Large intestine (tissue), 12 donors: ENCODE data around the gene NUTM2G. TPM values are rescaled to one million over a fixed set of nuclear protein-coding genes. Genes with fewer than 3 reads are reported as not detected.
"Not testable (repeated sequence)": the region's sequence is repeated elsewhere in the genome, so short reads cannot be mapped to it uniquely, and the experiment has no call there.

Experiments
- DNase-seq, 2 donors: peaks; one replicate each; pipeline versions ENCODE4 v3.0.0 to v3.0.0-alpha.2; 2013
- H3K27ac ChIP-seq: one replicate; pipeline ENCODE4 v1.5.1; 2013; ENCODE audit warnings: low read length
- H3K27me3 ChIP-seq: 2 replicates; pipeline ENCODE4 v1.6.1; 2013; ENCODE audit warnings: low read length; ENCODE audit not compliant: control insufficient read depth, insufficient read depth
- H3K36me3 ChIP-seq: 2 replicates; pipeline ENCODE4 v1.6.1; 2013; ENCODE audit warnings: low read length; ENCODE audit not compliant: control insufficient read depth, insufficient read depth
- H3K4me1 ChIP-seq: one replicate; pipeline ENCODE4 v1.6.1; 2013; ENCODE audit warnings: low read length; ENCODE audit not compliant: control insufficient read depth, insufficient read depth
- H3K4me3 ChIP-seq: one replicate; pipeline ENCODE4 v1.5.1; 2013; ENCODE audit warnings: low read length
- H3K9me3 ChIP-seq: one replicate; pipeline ENCODE4 v1.6.1; 2013; ENCODE audit warnings: mild to moderate bottlenecking, low read depth, low read length, moderate library complexity; ENCODE audit not compliant: control insufficient read depth
- WGBS: methylation state at CpG from one replicate; pipeline ENCODE4 v1.1.5; 2013; ENCODE audit warnings: low lambda C conversion rate; ENCODE audit not compliant: insufficient coverage; 5-methylcytosine and 5-hydroxymethylcytosine counted together
- long read RNA-seq, 11 donors: transcript quantifications; one replicate each; lab custom pipeline, GENCODE V29; 2026
- polyA plus RNA-seq: library from polyadenylated mRNA; unstranded; fragments of 120-200 nt; gene quantifications from one replicate; pipeline ENCODE4 v1.2.1, GENCODE V29; 2013

Gene NUTM2G
- 0.88 TPM for polyA plus RNA-seq
- long read RNA-seq, donor 1 = 0 reads
- long read RNA-seq, donor 2 = 0 reads
- long read RNA-seq, donor 3 = 0 reads
- long read RNA-seq, donor 4 = 0 reads
- long read RNA-seq, donor 5 = 0 reads
- long read RNA-seq, donor 6 = 0 reads
- long read RNA-seq, donor 7 = 0 reads
- long read RNA-seq, donor 8, partial matches to known transcripts = 9 of 9 reads
- long read RNA-seq, donor 8, other reads (novel, unspliced or antisense) = 0 of 9 reads
- long read RNA-seq, donor 9 = 0 reads
- long read RNA-seq, donor 10, partial matches to known transcripts = 5 of 5 reads
- long read RNA-seq, donor 10, other reads (novel, unspliced or antisense) = 0 of 5 reads
- long read RNA-seq, donor 11, partial matches to known transcripts = 20 of 61 reads
- long read RNA-seq, donor 11, other reads (novel, unspliced or antisense) = 41 of 61 reads

- not testable (repeated sequence) for H3K27me3 ChIP-seq, H3K4me1 ChIP-seq, DNase-seq, H3K9me3 ChIP-seq, H3K4me3 ChIP-seq, H3K27ac ChIP-seq, H3K36me3 ChIP-seq
- WGBS = no CpG with 5 or more reads among the region's 3 CpGs
Observed at GRCh38 chr9:96928543-96928942, at the start of gene NUTM2G. TSS of gene NUTM2G (plus strand) at chr9:96928843. CDS start at chr9:96929025, 182 bp downstream.

- H3K36me3 ChIP-seq = no peaks in the 10 kb centered on the region
- no peaks in the 10 kb centered on the region for H3K4me1 ChIP-seq
- H3K9me3 ChIP-seq = peaks cover 3% of the 10 kb centered on the region
- H3K4me3 ChIP-seq = no peak overlapping the region
- no CpG with 5 or more reads among the region's 1 CpG for WGBS
- H3K27ac ChIP-seq = no peak overlapping the region
- no peak for DNase-seq
- peaks cover 5% of the 10 kb centered on the region for H3K27me3 ChIP-seq
Observed at GRCh38 chr9:96883922-96884321, 44.7 kb upstream of the NUTM2G start.

GRCh38 chr9:96884443-96884842 is 44.2 kb upstream of the NUTM2G start:
- no CpG with 5 or more reads among the region's 2 CpGs for WGBS

GRCh38 chr9:96885424-96885823 is 43.2 kb upstream of the NUTM2G start:
- Histone ChIP-seq H3K27ac (no peak overlapping the region), H3K4me3 (no peak overlapping the region), H3K36me3 (peaks cover 3% of the 10 kb centered on the region), H3K27me3 (no peaks in the 10 kb centered on the region), H3K9me3 (peaks cover 3% of the 10 kb centered on the region), H3K4me1 (no peaks in the 10 kb centered on the region)
- DNase-seq = no peak

More at GRCh38 chr9:96884443-96884842, 44.2 kb upstream of the NUTM2G start:
- Histone ChIP-seq H3K27me3 (peaks cover 1% of the 10 kb centered on the region), H3K4me3 (no peak overlapping the region), H3K36me3 (no peaks in the 10 kb centered on the region), H3K27ac (no peak overlapping the region), H3K4me1 (no peaks in the 10 kb centered on the region), H3K9me3 (peaks cover 3% of the 10 kb centered on the region)
- no peak for DNase-seq

GRCh38 chr9:96888591-96888990 is 40.1 kb upstream of the NUTM2G start:
- Histone ChIP-seq H3K4me3 (no peak overlapping the region), H3K27me3 (no peaks in the 10 kb centered on the region), H3K27ac (no peak overlapping the region), H3K36me3 (peaks cover 8% of the 10 kb centered on the region), H3K4me1 (no peaks in the 10 kb centered on the region), H3K9me3 (peaks cover 3% of the 10 kb centered on the region)
- WGBS = no CpG with 5 or more reads among the region's 4 CpGs
- DNase-seq = no peak

- no peak overlapping the region for H3K4me3 ChIP-seq
- H3K9me3 ChIP-seq = no peaks in the 10 kb centered on the region
- H3K36me3 ChIP-seq = peaks cover 27% of the 10 kb centered on the region
- no peaks in the 10 kb centered on the region for H3K27me3 ChIP-seq
- H3K4me1 ChIP-seq = no peaks in the 10 kb centered on the region
- no peak overlapping the region for H3K27ac ChIP-seq
- no CpG with 5 or more reads among the region's 7 CpGs for WGBS
- DNase-seq = no peak
Observed at GRCh38 chr9:96892131-96892530, 36.5 kb upstream of the NUTM2G start.

- not testable (repeated sequence) for H3K9me3 ChIP-seq, H3K4me3 ChIP-seq, H3K27me3 ChIP-seq, H3K27ac ChIP-seq, DNase-seq, H3K4me1 ChIP-seq
- H3K36me3 ChIP-seq = peaks cover 17% of the 10 kb centered on the region
- no CpG with 5 or more reads among the region's 2 CpGs for WGBS
Observed at GRCh38 chr9:96900010-96900409, 28.6 kb upstream of the NUTM2G start.

GRCh38 chr9:96904947-96905722 is 23.5 kb upstream of the NUTM2G start:
- not testable (repeated sequence) for H3K9me3 ChIP-seq, H3K27ac ChIP-seq, H3K27me3 ChIP-seq, H3K4me1 ChIP-seq, DNase-seq, H3K36me3 ChIP-seq, H3K4me3 ChIP-seq
- WGBS = no CpG with 5 or more reads among the region's 5 CpGs

GRCh38 chr9:96908479-96908878 is 20.2 kb upstream of the NUTM2G start:
- not testable (repeated sequence) for H3K9me3 ChIP-seq, H3K4me3 ChIP-seq, H3K27ac ChIP-seq, DNase-seq, H3K36me3 ChIP-seq, H3K27me3 ChIP-seq, H3K4me1 ChIP-seq
- WGBS = no CpG with 5 or more reads among the region's 3 CpGs

- not testable (repeated sequence) for H3K4me3 ChIP-seq, H3K9me3 ChIP-seq, H3K27me3 ChIP-seq, DNase-seq, H3K27ac ChIP-seq, H3K36me3 ChIP-seq, H3K4me1 ChIP-seq
- no CpG with 5 or more reads among the region's 2 CpGs for WGBS
Observed at GRCh38 chr9:96915539-96915938, 13.1 kb upstream of the NUTM2G start.
